Stimulated activated CD4-positive, alpha-beta T cell treated with anti-CD3 and anti-CD28 coated beads, TNF-alpha, amount 100 ng/mL, for 24 hours (primary cell): ENCODE measurements around the gene RNASE8.
"Not testable (repeated sequence)": the region's sequence is repeated elsewhere in the genome, so short reads cannot be mapped to it uniquely, and the experiment has no call there.

Experiments
- DNase-seq, 3 experiments: peaks; one replicate each; pipeline ENCODE4 v3.0.0-alpha.2; 2020; ENCODE audit warnings: low read depth in 3 of 3

The RNASE8 gene

DNA sequence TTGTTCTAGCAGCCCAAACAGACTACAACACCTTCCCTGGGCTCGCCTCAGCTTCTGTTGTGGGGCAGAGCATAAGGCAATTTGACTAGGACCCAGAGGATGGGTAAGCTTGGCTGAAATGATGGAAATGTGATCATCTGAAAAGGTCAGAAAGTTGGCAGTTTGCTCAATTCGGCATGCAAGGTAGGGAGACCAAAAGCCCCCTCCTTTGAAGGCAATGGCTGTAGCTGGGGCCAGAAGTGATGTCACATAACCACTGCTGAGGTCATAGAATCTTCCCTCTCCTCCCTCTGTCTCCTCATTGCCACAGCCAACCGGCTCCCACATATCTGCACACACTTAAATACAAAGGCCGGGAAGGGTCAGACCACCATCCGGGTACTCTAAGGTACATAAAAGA lies 27.7 kb upstream of the RNASE8 start, which contains the start of gene TPPP2:
Gene TPPP2 (plus strand): TSS at position 301 of the 400 bp plus-strand sequence. CDS start 365 bp downstream, outside the sequence.
- DNase-seq = no peak

DNA sequence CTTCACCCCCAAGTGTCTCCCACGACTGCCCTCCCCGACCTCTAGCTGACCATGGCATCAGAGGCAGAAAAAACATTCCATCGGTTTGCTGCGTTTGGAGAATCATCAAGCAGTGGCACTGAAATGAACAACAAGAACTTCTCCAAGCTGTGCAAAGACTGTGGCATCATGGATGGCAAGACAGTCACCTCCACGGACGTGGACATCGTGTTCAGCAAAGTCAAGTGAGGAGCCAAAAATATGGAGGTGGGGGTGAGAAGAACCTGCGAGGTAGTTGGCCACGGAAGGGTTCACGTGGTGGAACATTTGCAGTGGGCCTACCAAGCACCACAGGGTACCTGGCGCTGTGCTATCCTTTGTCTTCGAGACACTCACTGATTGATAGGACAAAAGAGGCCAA lies 27.1 kb upstream of the RNASE8 start:
- DNase-seq = no peak

DNA sequence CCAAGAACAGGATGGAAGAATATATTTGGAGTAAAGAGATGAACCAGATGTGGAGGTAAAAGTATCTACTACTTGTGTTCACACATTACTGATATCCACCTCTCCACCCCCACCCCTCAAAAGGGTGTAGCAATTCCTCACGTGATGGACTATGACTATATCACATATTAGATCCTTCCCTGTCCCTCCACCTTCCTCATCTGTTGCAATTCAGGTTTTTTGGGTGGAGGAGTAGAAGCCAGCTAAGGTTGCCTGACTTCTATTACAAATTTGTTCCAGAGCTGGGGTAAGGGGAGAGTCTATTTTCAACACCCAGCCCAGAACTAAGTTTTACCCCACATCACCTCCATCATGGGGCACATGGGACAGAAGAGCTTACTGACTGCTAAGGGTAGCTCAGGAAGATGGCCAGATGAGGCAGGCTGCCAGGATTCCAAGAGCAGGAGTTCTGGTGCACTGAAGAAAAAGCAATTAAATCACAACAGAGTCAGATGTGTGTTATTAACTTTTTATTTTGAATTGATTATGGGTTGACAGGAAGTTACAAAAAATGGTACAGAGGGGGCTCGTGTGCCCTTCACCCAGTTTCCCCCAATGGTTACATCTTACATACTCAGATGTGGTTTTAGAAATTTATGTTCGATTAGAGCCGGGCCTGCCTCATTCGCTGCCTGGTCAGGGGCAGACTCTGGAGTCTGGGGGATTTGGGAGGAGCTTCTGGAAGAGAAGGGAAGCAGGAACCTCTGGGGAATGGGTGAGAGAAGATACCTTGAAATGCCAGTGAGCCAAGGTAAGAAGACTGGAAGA lies 25.1 kb upstream of the RNASE8 start:
- DNase-seq = no peak

DNA sequence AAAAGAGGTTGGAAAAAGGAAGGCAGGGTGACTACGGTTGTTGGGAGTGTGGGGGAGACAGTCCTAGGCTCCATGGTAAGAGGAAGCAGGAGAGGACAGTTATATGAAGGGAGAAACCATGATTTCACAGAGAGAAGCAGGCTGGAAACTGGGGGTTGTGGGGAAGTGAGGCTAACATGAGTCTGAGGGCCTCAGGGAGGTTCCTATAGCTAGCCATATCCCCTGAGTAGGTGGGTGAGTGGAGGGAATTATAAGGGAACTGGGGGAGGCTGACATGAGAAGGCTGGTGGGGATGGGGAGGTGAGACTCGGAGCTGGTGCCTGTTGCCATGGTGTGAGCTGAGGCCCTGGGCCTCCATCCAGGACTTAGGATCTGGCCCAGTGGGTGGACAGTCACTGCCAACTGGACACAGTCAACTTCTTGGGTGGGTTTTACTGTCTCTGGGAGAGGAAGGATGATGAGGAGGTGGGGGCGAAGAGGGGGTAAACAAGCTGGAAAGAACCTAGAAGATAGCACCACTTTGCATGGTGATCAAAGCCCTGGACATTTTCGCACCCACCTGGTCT lies 24.4 kb upstream of the RNASE8 start:
- no peak for DNase-seq

DNA sequence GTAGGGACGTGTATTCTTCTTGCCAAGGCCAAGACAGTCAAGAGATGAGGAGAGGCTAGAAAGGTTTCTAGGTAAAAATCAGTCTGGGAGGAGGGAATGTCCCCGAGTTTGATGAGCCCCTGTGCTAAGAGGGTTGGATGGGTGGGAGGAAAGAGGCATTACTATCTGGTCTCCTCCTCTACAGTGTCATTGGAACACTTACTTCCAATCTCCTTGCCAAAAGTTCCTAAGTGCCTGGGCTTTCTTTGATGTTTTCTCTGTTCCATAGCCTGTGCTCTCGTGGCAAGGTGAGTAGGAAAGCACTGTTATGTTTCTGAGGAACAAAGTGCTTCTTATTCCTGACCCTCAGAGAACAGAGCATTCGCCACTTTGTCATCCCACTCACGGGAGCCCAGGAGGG lies 22.9 kb upstream of the RNASE8 start, which contains the start of gene RNASE13:
Gene RNASE13 (minus strand): TSS at position 101 of the 400 bp plus-strand sequence. CDS start 519 bp downstream, outside the sequence.
- no peak for DNase-seq

DNA sequence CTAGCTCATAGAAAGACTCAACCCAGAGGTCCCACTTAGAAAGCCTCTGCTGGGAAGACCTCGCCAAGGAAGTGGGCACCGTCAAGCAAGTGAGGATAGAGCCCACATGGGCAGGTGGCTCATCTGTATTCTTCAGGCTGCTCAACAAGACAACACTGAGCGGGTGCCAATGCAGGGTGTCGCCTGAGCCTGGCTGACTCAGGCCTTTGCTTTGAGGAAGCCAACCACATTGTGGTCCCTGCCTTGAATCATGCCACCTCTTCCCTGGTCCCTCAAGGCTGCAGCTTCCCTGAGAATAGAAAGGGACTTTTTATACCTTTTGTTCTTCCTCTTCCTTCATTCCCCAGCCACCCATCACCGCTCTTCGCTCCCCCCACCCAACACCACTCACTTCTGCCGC lies 20.9 kb upstream of the RNASE8 start:
- no peak for DNase-seq

DNA sequence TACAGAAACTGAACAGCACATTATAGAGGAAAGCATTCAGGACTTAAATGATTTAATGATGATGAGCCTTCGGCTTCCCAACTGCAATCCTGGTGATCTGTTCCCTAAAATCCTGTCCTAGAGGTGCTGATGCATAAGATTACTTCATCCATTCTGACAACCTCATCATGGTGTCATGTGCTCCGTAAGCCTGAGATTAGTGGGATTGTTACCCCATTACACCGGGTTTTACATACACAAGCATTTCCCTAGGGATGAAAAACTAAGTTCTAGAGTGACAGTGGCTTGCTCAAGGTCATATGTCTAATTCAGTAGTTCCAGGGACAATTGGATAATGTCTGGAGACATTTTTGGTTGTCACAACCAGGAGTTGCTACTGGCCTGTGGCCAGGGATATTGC lies 20.5 kb upstream of the RNASE8 start:
- DNase-seq = no peak

DNA sequence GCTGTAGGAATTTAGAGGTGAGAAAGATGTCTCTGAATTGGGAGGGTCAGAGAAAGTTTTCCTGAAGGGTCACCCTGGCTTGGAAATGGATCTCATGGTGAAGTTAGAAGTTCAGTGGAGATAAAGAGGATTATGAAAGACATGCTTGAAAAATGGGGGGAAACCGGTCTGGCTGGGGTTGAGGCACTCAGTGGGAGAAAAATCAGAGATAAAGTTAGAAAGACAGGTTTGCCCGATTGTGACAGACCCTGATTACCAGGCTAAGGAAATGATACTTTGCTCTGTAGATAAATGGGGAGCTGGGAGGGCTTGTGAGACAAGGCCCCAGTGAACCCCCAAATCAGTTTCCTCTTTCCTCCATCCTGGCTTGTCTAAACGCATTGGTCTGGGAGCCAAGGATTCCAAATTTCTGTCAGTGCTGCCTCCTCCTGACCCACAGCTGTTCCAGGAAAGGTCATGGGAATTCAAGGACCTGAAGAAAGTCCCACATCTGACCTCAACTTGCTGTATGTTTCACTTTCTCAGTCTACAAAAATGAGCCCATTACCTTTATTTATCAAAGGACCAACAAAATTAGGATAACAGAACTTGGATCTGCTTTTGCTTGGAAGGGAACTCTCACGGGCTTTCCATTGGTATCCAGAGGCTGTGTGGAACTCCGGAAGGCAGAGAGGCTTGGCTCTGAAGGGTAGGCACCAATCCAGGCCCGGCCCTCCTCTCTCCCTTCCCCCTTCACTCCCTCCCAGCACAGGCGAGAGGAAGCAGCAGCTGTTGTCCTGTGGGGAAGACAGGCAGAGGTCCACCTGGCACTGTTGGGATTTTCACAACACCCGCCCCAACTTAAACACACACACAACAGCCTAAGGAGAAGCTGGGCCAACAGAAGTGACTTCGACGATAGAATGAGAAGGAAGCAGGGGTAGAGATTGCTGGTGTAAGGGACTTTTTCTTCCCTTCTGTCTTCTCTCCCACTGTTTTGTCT lies 18.9 kb upstream of the RNASE8 start:
- no peak for DNase-seq

DNA sequence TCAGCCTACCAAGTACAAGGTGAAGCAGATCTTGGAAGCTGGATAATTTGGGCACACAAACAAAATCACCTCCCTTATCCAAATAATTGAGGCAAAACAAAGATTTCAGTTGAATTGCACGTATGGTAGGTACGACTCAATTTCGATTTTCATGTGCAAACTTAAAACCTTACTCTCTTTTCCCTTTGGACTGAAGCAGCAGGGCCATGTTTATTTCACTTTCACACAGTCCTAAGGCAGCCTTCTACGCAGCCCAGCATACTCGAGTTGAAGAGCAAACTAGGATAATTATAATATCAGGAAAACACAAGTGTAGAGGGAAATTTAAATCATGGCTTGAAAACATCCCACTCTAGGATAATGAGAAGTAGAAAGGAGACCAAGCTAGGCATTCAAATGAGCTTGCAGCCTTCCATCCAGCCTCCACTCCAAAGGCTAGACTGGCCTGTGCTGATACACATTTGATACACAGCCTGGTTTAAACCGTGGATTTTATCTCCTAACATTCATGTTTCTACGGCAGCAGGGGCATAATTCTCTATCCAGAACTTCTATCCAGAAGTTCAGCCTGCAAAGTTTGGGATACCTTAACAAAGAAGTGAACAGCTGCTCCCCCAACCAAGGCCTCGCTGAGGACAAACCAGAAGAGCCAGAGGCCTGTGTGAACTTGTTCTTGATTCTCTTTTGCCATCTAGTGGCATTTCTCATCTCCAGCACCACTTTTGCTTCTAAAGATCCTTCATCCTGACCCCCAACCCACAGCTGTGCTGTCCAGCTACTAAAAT lies 17.8 kb upstream of the RNASE8 start:
- DNase-seq = no peak

DNA sequence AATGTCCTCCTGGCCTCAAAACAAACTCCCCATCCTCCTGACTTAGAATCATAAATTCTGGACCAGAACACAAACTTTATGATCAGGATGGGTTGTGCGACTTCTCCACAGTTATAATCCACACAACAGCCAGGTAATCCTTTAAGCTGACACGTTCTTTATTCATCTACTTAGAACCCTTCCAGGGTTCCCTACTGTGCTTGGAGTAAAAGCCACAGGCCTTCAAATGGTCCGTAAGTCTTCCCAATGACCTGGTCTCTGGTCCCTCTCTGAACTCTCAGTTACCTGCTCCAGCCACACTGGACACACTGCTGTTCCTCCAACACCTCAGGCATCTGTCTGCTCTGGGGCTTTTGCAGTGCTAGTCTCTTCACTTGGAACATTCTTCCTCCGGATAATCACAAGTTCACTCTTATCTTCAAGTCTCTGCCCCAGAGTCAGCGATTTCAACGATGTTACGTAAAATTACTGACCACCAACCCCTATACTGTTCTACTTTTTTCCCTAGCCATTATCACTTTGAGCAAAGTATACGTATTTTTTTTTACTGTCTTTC lies 17.2 kb upstream of the RNASE8 start:
- DNase-seq = no peak

DNA sequence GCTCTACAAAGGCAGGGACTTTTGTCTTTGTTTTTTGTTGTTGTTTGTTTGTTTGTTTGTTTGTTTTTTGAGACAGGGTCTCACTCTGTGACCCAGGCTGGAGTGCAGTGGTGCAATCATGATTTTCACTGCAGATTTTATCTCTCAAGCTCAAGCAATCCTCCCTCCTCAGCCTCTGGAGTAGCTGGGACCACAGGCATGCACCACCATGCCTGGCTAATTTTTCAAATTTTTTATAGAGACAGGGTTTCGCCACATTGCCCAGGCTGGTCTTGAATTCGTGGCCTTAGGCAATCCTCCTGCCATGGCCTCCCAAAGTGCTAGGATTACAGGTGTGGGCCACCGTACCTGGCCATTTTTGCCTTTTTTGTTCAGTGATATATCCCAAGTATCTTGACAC lies 16.7 kb upstream of the RNASE8 start:
- not testable (repeated sequence) for DNase-seq

DNA sequence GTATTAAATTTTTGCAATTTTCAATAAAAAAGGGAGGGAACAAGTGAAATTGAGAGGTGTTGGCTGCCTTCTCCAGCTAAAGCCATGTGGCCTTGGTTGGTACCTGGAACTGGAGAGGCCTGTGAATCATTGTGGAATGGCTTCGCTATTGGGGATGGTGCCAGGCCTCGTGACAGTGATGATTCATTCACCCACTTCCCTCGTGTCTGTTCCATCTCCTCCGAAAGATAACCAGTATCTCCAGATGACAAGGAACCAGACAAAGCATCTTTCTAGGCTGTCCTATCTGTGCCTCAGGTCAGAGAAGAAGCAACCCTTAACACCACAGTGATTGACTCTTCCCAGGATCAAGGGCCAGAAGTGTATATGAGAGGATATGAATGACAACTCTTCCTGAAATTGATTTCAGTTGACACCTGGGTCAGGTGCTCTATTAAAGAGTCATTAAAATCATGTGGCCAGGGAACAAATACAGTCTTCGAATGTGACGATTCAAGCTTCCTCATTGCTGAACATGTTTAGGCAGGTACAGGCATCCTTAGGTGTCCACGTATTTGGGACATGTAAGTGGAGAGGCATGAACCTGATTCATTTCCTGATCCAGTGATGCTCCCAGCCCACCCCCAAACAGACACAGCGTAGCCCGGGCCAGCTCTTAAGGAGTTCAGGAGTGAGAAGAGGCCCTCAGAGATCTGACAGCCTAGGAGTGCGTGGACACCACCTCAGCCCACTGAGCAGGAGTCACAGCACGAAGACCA lies 15.8 kb upstream of the RNASE8 start, which contains the start of gene RNASE7:
Gene RNASE7 (plus strand): TSS at position 687 of the 758 bp plus-strand sequence. CDS start 631 bp downstream, outside the sequence.
- no peak for DNase-seq

DNA sequence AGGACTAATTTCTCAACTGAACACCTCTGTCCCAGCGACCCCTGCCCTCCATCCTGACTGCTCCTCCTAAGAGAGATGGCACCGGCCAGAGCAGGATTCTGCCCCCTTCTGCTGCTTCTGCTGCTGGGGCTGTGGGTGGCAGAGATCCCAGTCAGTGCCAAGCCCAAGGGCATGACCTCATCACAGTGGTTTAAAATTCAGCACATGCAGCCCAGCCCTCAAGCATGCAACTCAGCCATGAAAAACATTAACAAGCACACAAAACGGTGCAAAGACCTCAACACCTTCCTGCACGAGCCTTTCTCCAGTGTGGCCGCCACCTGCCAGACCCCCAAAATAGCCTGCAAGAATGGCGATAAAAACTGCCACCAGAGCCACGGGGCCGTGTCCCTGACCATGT lies 14.7 kb upstream of the RNASE8 start:
- no peak for DNase-seq

DNA sequence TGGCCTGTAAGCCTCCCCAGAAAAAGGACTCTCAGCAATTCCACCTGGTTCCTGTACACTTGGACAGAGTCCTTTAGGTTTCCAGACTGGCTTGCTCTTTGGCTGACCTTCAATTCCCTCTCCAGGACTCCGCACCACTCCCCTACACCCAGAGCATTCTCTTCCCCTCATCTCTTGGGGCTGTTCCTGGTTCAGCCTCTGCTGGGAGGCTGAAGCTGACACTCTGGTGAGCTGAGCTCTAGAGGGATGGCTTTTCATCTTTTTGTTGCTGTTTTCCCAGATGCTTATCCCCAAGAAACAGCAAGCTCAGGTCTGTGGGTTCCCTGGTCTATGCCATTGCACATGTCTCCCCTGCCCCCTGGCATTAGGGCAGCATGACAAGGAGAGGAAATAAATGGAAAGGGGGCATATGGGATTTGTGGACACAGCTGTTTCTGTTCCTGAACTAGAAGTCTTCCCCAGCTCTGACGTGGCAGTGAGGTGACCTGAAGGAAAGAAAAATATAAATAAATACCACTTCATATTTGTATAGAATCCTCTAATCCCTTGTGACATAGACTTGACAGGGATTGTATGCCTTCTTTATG lies 14.1 kb upstream of the RNASE8 start:
- DNase-seq = no peak

DNA sequence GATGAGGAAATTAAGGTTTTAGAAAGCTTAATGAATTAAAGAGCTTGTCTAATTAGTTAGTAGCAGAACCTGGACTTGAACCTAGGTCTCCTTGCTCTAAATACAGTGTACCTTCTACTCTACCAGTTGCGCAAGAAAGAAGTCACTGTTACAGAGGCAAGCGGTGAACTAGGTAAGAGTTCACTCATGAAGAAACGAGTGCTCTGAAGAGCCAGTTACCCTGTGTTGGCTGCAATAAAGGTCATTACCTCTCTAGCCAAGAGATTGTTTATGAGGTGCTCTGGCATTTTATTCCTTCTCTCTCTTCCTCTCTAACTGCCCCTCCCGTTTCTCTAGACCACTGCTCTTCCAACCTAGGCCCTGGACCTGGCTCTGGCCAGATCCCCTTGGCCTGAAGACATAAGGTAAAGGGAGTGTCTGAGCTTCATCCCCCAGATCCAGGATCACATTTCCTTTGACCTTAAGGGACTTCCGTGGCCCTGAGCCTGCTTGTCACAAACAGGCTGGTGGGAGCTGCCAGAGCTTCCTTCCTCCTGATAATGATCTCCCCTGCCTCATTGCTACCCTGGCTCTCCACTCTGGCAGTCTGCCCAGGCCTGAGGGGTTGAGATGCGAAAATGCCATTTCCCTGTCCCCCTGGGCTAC lies 13.5 kb upstream of the RNASE8 start:
- DNase-seq = no peak

DNA sequence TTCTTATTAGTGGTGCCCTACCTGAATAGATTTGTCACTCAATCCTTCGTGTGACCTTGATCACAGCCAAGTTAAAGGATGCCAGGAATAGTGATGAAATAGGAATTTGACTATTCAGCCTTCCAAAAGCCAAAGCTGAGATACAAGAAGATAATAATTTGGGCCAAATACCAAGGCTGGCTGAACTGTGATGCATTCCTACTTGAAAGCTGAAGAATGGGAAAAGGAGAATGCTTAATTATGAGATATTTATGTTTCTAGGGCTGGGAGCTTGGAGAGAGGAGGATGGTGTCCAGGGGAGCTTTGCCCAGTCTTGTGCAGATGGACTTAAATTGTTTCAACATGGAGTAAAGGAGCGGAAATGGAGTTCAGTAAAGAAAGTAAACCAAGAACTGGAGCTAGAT lies 10.2 kb upstream of the RNASE8 start:
- no peak for DNase-seq

DNA sequence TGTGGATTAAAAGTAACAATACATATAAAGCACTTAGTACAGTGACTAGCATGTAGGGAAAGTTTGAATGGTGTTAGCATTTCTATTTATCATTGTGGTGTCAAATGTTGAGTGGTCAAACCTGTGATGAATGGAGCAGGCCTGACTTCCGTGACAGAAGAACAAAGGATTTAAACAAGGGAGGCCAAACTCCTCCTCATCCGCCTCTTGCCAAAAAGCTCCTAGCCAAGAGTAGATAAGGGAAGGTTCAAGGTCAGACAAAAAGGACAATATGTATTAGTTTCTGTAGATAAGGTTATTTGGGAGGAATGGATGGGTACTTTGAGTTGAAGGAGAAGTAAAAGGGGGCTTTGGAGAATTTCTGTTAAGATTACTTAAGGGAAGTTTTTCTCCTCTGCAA lies 9.0 kb upstream of the RNASE8 start:
- no peak for DNase-seq

DNA sequence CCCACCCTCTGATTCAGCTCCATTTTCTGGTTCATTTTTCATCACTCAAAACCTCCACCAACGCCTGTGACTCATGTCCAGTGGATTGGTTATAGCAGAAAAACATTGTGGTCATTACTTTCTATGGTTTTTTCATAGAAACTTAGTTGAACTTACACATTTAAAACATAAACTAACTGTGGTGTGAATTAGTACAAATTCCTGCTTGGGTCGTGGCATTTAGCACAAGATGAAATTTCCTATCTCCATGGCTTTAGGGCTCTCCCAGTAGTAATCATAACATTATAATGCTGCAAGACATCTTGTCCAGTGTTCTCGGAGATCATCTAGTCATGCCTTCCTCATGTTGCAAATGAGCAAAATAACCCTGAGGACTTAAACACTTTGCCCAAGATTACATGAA lies 8.3 kb upstream of the RNASE8 start:
- no peak for DNase-seq

DNA sequence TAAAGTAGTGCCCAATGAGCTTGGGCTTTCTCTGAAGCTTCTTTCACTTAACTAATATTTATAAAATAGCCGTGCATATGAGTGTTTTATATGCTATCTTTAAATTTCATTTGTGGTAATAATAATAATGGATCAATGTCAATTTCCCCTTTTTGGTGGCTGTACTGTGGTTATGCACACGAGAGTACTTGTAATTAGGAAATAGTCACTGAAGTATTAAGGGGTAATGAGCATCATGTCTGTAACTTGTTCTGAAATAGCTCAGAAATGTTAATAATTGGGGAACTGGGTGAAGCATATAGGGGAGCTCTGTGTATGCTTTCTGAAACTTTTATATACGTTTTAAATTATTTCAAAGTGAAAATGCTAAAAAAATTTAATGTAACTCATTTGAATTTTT lies 7.0 kb upstream of the RNASE8 start:
- no peak for DNase-seq
